MM.1S (cell line): ENCODE data around the gene PPP2R2D.
"Not testable (repeated sequence)": the region's sequence is repeated elsewhere in the genome, so short reads cannot be mapped to it uniquely, and the experiment has no call there.

Experiments
- DNase-seq: peaks from one replicate; pipeline ENCODE4 v3.0.0-alpha.2; 2015
- H2AFZ ChIP-seq: fragments of 300-600 bp; sonication (generic); 2 replicates; pipeline ENCODE4 v1.6.0; 2016; ENCODE audit warnings: antibody characterized with exemption, low read length
- H3F3A ChIP-seq: fragments of 300-600 bp; sonication (generic); 2 replicates; pipeline ENCODE4 v1.6.1; 2016; ENCODE audit warnings: mild to moderate bottlenecking, antibody characterized with exemption, low read length, moderate library complexity, mixed read lengths; ENCODE audit not compliant: insufficient read depth
- H3K27ac ChIP-seq: fragments of 300-600 bp; sonication (generic); 2 replicates; pipeline ENCODE4 v1.5.1; 2016; ENCODE audit warnings: mild to moderate bottlenecking, low read length
- H3K27me3 ChIP-seq: fragments of 300-600 bp; sonication (generic); replicated peaks from 2 replicates; pipeline ENCODE4 v1.6.0; 2016; ENCODE audit warnings: low read length; ENCODE audit not compliant: insufficient read depth
- H3K36me3 ChIP-seq: fragments of 300-600 bp; sonication (generic); replicated peaks from 2 replicates; pipeline ENCODE4 v1.6.1; 2016; ENCODE audit warnings: mild to moderate bottlenecking, low read length, mixed read lengths; ENCODE audit not compliant: insufficient read depth
- H3K4me1 ChIP-seq: fragments of 300-600 bp; sonication (generic); 2 replicates; pipeline ENCODE4 v1.6.1; 2016; ENCODE audit warnings: low read length, mixed read lengths
- H3K4me2 ChIP-seq: fragments of 300-600 bp; sonication (generic); 2 replicates; pipeline ENCODE4 v1.6.0; 2016; ENCODE audit warnings: low read depth, low read length
- H3K4me3 ChIP-seq: fragments of 300-600 bp; sonication (generic); 2 replicates; pipeline ENCODE4 v1.5.1; 2016; ENCODE audit warnings: low read length, mixed read lengths
- H3K79me2 ChIP-seq: fragments of 300-600 bp; sonication (generic); 2 replicates; pipeline ENCODE4 v1.6.1; 2016; ENCODE audit warnings: mixed run types, low read length, mixed read lengths
- H3K9ac ChIP-seq: fragments of 300-600 bp; sonication (generic); 2 replicates; pipeline ENCODE4 v1.6.1; 2016; ENCODE audit warnings: low read length, mixed read lengths
- H3K9me2 ChIP-seq: fragments of 300-600 bp; sonication (generic); replicated peaks from 2 replicates; pipeline ENCODE4 v1.6.1; 2016; ENCODE audit warnings: mild to moderate bottlenecking, low read length, mixed read lengths; ENCODE audit not compliant: insufficient read depth
- H3K9me3 ChIP-seq: fragments of 300-600 bp; sonication (generic); replicated peaks from 2 replicates; pipeline ENCODE4 v1.6.1; 2016; ENCODE audit warnings: mild to moderate bottlenecking, low read length, mixed read lengths; ENCODE audit not compliant: insufficient read depth
- H4K20me1 ChIP-seq: fragments of 300-600 bp; sonication (generic); 2 replicates; pipeline ENCODE4 v1.6.1; 2016; ENCODE audit warnings: mild to moderate bottlenecking, low read length, moderate library complexity, mixed read lengths; ENCODE audit not compliant: insufficient read depth
- CTCF ChIP-seq: fragments of 300-600 bp; sonication (generic); IDR thresholded peaks from 2 replicates; pipeline ENCODE4 v1.5.1; 2016; ENCODE audit warnings: antibody characterized with exemption, low read length, mixed read lengths
- EZH2 ChIP-seq: fragments of 300-600 bp; sonication (generic); optimal IDR thresholded peaks from 2 replicates; pipeline ENCODE3; 2017; ENCODE audit warnings: low read depth, mild to moderate bottlenecking, antibody characterized with exemption, low read length, mixed read lengths
- EZH2phosphoT487 ChIP-seq: fragments of 300-600 bp; sonication (generic); IDR thresholded peaks from 2 replicates; pipeline ENCODE4 v1.6.1; 2018; ENCODE audit warnings: antibody characterized with exemption, low read length

PPP2R2D gene

DNA sequence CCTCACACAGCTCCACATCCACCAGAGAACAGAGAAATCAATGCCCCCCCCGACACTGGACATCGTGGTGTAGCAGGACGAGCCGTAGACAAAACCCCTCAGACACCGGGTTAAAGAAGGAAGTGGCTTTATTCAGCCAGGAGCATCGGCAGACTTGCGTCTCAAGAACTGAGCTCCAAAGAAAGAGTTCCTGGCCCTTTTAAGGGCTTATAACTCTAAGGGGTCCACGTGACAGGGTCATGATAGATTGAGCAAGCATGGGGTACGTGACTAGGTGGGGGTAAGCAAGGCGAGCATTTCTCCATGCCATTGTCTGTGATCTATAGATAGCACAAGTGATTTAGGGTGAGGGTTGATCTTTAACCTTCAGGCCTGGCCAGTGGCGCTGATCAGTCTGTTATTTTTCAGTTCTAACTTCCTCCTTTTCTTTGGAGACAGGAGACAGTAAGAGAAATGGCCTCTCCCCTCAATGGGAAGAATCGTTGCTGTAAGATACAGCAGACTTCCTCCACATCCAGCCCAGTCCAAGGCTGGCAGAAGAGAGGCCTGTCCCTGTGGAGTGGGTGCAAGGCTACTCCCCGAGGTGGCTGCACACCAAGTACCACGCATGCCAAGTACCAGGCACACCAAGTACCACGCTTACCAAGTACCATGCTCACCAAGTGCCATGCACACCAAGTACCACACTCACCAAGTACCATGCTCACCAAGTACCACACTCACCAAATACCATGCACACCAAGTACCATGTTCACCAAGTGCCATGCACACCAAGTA is 19.5 kb upstream of the PPP2R2D start:
- no peaks in the 10 kb centered on the region for H3K9me3 ChIP-seq
- H2AFZ ChIP-seq, result no peak overlapping the region
- TF ChIP-seq EZH2, result no peak
- TF ChIP-seq EZH2phosphoT487, result no peak
- TF ChIP-seq CTCF, result no peak
- H3K4me1 ChIP-seq, result no peaks in the 10 kb centered on the region
- no peak for DNase-seq
- no peaks in the 10 kb centered on the region for H3F3A ChIP-seq
- no peak overlapping the region for H3K9ac ChIP-seq
- no peaks in the 10 kb centered on the region for H3K9me2 ChIP-seq
- no peaks in the 10 kb centered on the region for H4K20me1 ChIP-seq
- H3K4me3 ChIP-seq, result no peak overlapping the region
- H3K27ac ChIP-seq, result no peak overlapping the region
- H3K27me3 ChIP-seq, result peaks cover 32% of the 10 kb centered on the region
- H3K4me2 ChIP-seq, result no peak overlapping the region
- no peaks in the 10 kb centered on the region for H3K79me2 ChIP-seq
- no peaks in the 10 kb centered on the region for H3K36me3 ChIP-seq

DNA sequence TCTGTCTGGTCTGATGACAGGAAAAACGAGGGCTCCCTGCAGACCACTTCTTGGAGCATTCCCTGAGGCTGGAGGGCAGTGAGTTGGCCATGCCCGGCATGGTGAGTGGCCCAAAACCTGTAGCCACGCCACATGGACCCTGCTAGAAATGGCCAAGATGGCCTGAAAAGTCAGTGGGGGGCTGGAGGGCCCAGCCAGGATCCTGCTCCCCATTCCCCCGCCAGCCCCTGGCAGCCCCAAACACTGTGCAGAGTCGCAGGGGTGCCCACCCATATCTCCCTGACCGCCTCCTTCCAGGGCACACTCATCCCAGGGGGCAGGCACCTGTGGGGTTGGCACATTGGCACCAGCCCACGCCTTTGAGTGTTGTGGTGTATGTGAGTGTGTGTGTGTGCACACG is 18.7 kb upstream of the PPP2R2D start:
- Histone ChIP-seq H3K79me2 (no peaks in the 10 kb centered on the region), H3F3A (no peaks in the 10 kb centered on the region), H4K20me1 (no peaks in the 10 kb centered on the region), H2AFZ (no peak overlapping the region), H3K4me2 (no peak overlapping the region), H3K4me1 (no peaks in the 10 kb centered on the region), H3K27ac (no peak overlapping the region), H3K27me3 (peaks cover 24% of the 10 kb centered on the region), H3K9me2 (no peaks in the 10 kb centered on the region), H3K9ac (no peak overlapping the region), H3K4me3 (no peak overlapping the region), H3K9me3 (no peaks in the 10 kb centered on the region), H3K36me3 (no peaks in the 10 kb centered on the region)
- TF ChIP-seq EZH2 (no peak), EZH2phosphoT487 (no peak), CTCF (no peak)
- no peak for DNase-seq

DNA sequence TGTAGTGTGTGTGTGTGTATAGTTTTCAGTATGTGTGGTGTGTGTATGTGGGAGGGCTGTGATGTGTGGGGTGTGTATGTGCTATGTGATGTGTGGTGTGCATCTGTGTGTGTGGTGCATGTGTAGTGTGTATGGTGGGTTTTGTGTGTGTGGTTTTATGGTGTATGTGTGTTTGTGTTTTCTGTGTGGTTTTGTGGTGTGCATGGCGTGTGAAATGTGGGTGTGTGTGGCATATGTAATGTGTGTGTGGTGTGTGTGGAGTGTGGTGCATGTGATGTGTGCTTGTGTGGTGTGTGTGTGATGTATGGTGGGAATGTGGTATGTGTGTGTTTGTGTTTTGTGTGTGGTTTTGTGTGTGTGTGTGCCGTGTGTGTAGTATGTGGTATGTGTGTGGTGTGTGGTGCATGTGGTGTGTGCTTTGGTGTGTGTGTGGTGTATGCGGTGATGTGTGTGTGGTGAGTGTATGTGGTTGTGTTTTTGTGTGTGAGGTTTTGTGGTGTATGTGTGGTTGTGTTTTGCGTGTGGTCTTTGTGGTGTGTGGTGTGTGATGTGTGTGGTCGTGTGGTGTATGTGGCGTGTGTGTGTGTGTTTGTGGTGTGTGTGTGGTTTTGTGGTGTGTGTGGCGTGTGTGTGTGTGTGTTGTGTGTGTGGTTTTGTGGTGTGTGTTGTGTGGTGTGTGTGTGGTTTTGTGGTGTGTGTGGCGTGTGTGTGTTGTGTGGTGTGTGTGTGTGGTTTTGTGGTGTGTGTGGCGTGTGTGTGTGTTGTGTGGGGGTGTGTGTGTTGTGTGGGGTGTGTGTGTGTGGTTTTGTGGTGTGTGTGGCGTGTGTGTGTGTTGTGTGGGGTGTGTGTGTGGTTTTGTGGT is 18.0 kb upstream of the PPP2R2D start:
- Histone ChIP-seq H4K20me1 (no peaks in the 10 kb centered on the region), H3K9ac (no peak overlapping the region), H3F3A (no peaks in the 10 kb centered on the region), H3K27me3 (peaks cover 19% of the 10 kb centered on the region), H3K4me2 (no peak overlapping the region), H3K4me1 (no peaks in the 10 kb centered on the region), H2AFZ (no peak overlapping the region), H3K27ac (no peak overlapping the region), H3K9me3 (no peaks in the 10 kb centered on the region), H3K9me2 (no peaks in the 10 kb centered on the region), H3K4me3 (no peak overlapping the region), H3K79me2 (no peaks in the 10 kb centered on the region), H3K36me3 (no peaks in the 10 kb centered on the region)
- TF ChIP-seq EZH2phosphoT487, result no peak
- no peak for TF ChIP-seq EZH2
- TF ChIP-seq CTCF, result no peak
- DNase-seq, result no peak

GRCh38 chr10:131883621-131884393 is 17.0 kb upstream of the PPP2R2D start:
- H3K9me3 ChIP-seq, DNase-seq: not testable (repeated sequence)

More at GRCh38 chr10:131883621-131884393, 17.0 kb upstream of the PPP2R2D start:
- H4K20me1 ChIP-seq, H3K27ac ChIP-seq, H2AFZ ChIP-seq, H3K9me2 ChIP-seq, H3K4me1 ChIP-seq, H3K27me3 ChIP-seq, H3K4me3 ChIP-seq, H3F3A ChIP-seq, H3K79me2 ChIP-seq, H3K9ac ChIP-seq, H3K36me3 ChIP-seq, H3K4me2 ChIP-seq: not testable (repeated sequence)
